GM18868 (cell line): ENCODE results near the gene COLQ.
"Not testable (repeated sequence)": the region's sequence is repeated elsewhere in the genome, so short reads cannot be mapped to it uniquely, and the experiment has no call there.

Source experiments
- ATAC-seq: cut with Tn5 transposase; IDR thresholded peaks from one replicate; pipeline ENCODE4 v1.9.1; 2021; ENCODE audit warnings: mild to moderate bottlenecking, moderate library complexity; ENCODE audit not compliant: unreplicated experiment

Gene COLQ

GRCh38 chr3:15430624-15431023 is 90.9 kb downstream of the COLQ start:
- no peak for ATAC-seq

DNA sequence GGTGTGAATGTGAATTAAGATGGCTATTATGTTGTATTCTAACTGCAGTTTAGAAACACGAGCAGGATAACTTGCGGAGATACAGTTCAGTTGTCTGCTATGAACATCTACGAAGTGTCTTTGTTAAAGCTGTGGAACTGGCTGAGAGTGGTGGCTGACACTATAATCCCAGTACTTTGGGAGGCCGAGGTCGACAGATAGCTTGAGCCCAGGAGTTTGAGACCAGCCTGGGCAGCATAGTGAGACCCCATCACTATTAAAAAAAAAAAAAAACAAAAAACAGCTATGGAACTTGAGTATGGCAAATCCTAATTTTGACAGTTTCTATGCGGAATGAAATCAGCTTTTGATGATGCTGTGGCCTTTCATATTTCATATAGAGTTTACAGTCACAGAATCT is 92.4 kb downstream of the COLQ start:
- ATAC-seq = no peak

DNA sequence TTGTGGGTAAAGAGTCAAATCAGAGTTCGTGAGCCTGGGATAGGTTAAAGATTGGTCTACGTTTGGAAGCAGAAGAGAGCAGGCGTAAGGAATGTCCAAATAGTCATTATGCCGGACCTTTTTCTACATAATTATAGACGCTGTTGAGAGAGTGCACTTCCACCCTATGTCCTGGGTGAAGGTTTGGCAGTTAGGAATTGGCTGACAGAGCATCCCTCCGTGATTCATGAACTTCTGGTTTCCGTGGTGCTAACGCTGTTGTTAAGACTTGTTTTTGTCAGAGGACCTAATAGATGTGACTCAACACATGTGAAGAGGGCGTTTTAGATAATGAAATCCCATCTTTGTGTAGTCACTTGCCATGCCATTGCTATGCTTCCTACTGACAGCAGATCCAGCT is 93.0 kb downstream of the COLQ start:
- no peak for ATAC-seq

DNA sequence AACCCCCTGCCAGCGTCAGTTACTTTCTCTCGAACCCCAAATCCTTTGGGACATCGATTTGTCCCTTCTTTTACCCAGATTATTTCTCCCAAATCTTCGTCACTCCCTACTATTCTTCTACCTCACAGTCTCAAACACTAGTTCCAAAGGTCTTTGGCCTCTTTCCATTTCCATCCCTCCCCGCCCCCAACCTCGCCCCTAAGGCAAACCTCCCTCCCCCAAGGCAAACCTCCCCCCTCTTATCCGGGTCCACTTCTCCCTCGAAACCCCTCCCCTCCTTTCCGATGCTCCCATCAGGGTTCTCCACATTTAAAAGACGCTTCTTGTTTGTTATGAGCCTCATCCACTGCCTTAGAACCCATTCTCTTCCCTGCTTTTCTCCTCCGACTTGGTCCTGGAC is 93.5 kb downstream of the COLQ start:
- no peak for ATAC-seq

DNA sequence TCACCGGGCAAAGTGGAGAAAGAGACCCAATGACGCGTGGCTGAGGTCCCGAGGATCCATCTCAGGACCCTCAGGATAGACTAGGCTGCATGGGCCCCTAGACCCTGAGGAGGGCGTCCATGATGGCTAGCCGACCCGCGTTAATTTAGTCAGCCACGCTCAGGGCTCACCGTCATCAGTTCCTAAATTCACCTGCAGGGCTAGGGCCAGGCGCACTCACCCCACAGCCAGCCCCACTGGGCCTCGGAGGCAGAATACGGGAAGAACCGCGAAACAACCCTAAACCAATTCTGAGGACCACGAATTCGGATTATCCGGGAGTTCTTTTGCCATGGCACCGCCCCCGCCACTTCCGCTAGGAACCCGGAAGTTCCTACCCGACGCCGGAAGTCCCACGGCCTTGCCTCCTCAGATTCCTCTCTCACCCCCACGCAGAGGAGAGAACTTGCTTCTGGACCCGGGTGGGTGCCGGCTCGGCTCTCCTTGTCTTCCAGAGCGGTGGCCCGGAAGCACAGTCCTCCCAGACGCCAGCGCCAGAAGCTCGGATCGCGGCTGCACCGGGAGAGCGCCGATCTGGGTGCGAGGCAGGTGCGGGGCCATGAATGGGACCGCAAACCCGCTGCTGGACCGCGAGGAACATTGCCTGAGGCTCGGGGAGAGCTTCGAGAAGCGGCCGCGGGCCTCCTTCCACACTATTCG is 94.2 kb downstream of the COLQ start, which contains the start of the genes EAF1 and METTL6:
EAF1 (plus strand) TSS at position 417 of the 699 bp plus-strand sequence; CDS start at position 599, 182 bp downstream.
METTL6 (minus strand) TSS at position 363 of the 699 bp plus-strand sequence. CDS start 1,033 bp downstream, outside the sequence.
- ATAC-seq = peak; percentile 95

DNA sequence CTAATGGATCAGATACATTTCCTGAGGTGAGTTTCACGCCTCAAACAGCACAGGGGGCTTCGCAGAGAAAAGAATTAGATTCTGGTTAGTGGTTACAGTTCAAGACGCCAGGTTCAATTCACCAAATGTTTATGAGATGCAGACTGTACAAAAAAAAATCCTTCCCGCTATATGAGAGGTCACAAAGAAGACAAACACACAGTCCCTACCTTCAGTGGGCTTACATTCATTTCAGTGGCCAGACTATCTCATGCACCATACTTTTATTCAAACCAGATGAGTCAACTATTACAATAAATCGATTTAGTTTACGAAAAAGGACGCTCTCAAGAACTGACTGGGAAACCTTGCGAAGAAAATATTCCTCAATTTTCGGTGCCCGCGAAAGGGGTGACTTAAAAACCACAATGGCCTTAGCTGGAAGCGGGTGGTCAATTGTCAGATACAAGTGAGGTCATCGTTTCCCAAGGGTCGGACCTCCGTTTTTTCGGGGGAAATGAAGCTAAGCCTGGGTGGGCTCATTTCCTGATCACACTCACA is 94.9 kb downstream of the COLQ start:
- no peak for ATAC-seq

GRCh38 chr3:15420871-15421270 is 100.6 kb downstream of the COLQ start:
- ATAC-seq = no peak

GRCh38 chr3:15410966-15411365 is 110.5 kb downstream of the COLQ start:
- not testable (repeated sequence) for ATAC-seq

- ATAC-seq = no peak
These were observed 111.7 kb downstream of the COLQ start for GRCh38 chr3:15409774-15410173.

DNA sequence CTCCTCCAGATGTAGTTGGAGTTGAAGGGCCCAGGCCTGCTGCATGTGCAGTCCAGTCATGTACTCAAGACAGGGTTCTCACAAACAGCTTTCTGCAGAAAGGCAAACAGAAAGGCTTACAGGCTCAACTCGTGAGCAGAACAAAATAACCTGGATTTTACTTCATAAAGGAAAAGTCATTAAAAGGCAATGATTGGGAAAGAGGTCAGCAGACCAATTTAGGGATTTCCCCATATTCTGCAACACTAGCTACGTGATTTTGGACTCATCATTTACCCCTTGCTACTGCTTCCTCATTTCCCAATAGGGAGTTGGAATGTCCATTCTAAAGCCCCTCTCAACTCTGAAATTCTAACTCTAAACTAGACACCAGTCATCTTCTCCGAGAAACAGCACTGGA is 112.3 kb downstream of the COLQ start:
- ATAC-seq = no peak

DNA sequence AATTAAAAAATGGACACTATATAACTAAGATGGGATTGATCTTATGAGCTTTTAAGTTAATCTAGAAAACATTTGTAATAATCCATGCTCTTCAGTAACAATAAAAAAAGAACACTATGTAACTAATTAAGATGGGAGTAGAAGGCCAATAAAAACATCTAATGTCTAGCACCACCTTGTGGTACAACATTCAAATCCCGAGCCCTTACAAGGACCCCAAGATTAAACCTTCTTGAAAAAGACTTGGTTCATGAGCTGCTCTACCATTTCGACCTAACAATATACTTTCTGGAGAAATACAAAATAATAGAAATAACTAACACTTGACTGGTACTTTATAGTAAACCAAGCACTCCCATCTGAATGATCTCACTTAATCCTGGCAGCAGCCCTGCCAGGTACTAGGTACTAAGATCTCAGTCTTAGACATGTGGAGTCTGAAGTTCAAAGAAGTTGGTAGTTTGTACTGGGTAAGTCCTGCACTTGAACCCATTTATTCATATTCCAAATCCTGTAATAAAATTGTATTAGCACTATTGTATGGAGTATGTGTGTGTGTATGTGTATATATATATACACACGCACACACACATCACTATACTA is 116.0 kb downstream of the COLQ start:
- no peak for ATAC-seq

- ATAC-seq = peak; percentile 76
These were observed 116.7 kb downstream of the COLQ start for GRCh38 chr3:15404767-15405166.

- no peak for ATAC-seq
These were observed 117.5 kb downstream of the COLQ start for GRCh38 chr3:15403965-15404364.

GRCh38 chr3:15403495-15403894 is 118.0 kb downstream of the COLQ start:
- no peak for ATAC-seq

GRCh38 chr3:15401936-15402335 is 119.6 kb downstream of the COLQ start:
- no peak for ATAC-seq
